WTC11 (cell line): ENCODE results near the gene FLCN. TPM values are rescaled to one million over a fixed set of nuclear protein-coding genes. Genes with fewer than 3 reads are reported as not detected.

Experiments
- ATAC-seq: fragments of 200-7000 bp; cut with Tn5 transposase; 2 replicates; pipeline ENCODE4 v1.10.0; 2021; ENCODE audit warnings: mild to moderate bottlenecking, moderate library complexity
- CTCF ChIA-PET: fragments of 300-600 bp; sonication (Branson Sonifier 250); formaldehyde crosslinking; loops from one replicate; lab custom pipeline; 2021; ENCODE audit warnings: antibody characterized with exemption; lab: Charles Lee
- POLR2A ChIA-PET: fragments of 350-600 bp; sonication (Branson Sonifier 250); formaldehyde crosslinking; loops from one replicate; lab custom pipeline; 2021; ENCODE audit warnings: antibody characterized with exemption; lab: Charles Lee
- DNase-seq: peaks from one replicate; pipeline ENCODE4 v3.0.0; 2021; ENCODE audit warnings: low spot score
- H3K27ac Mint-ChIP-seq: 2 replicates; pipeline ENCODE4 v1.8.0; 2021; ENCODE audit warnings: mixed read lengths
- H3K27me3 Mint-ChIP-seq: 2 replicates; pipeline ENCODE4 v1.8.0; 2021; ENCODE audit warnings: low read depth, mild to moderate bottlenecking, moderate library complexity, mixed read lengths
- H3K36me3 Mint-ChIP-seq: 2 replicates; pipeline ENCODE4 v1.8.0; 2021; ENCODE audit warnings: mixed read lengths
- H3K4me1 Mint-ChIP-seq: 2 replicates; pipeline ENCODE4 v1.8.0; 2022; ENCODE audit warnings: mixed read lengths
- H3K4me3 Mint-ChIP-seq: 2 replicates; pipeline ENCODE4 v1.8.0; 2021; ENCODE audit warnings: mild to moderate bottlenecking, moderate library complexity, mixed read lengths
- H3K9me3 Mint-ChIP-seq: 2 replicates; pipeline ENCODE4 v1.8.0; 2021; ENCODE audit warnings: mixed read lengths
- AR ChIP-seq: fragments of 250-450 bp; sonication (Bioruptor Pico); IDR thresholded peaks from 2 replicates; pipeline ENCODE4 v1.9.0; 2021; ENCODE audit warnings: mild to moderate bottlenecking
- E2F4 ChIP-seq: sonication (generic); formaldehyde crosslinking; IDR thresholded peaks from 2 replicates; pipeline ENCODE4 v1.8.1; 2022; ENCODE audit warnings: low read depth, mild to moderate bottlenecking, moderate library complexity, missing genetic modification reagents, borderline replicate concordance
- FOXJ3 ChIP-seq: sonication (generic); formaldehyde crosslinking; IDR thresholded peaks from 2 replicates; pipeline ENCODE4 v1.9.0; 2021; ENCODE audit warnings: missing genetic modification reagents, mild to moderate bottlenecking, borderline replicate concordance
- FOXK1 ChIP-seq: sonication (generic); formaldehyde crosslinking; IDR thresholded peaks from 2 replicates; pipeline ENCODE4 v1.8.0; 2022; ENCODE audit warnings: mild to moderate bottlenecking, moderate library complexity, missing genetic modification reagents
- FOXP4 ChIP-seq: sonication (generic); formaldehyde crosslinking; IDR thresholded peaks from 2 replicates; pipeline ENCODE4 v1.8.0; 2022; ENCODE audit warnings: mild to moderate bottlenecking, missing genetic modification reagents
- GTF2I ChIP-seq: fragments of 250-450 bp; sonication (Bioruptor Pico); conservative IDR thresholded peaks from 2 replicates; pipeline ENCODE4 v1.4.0; 2021; ENCODE audit warnings: mild to moderate bottlenecking
- JUN ChIP-seq: sonication (generic); formaldehyde crosslinking; IDR thresholded peaks from 2 replicates; pipeline ENCODE4 v1.8.0; 2023; ENCODE audit warnings: mild to moderate bottlenecking, missing genetic modification reagents
- NR1H2 ChIP-seq: sonication (generic); formaldehyde crosslinking; IDR thresholded peaks from 2 replicates; pipeline ENCODE4 v1.9.0; 2021; ENCODE audit warnings: mild to moderate bottlenecking, moderate library complexity, missing genetic modification reagents
- ZNF219 ChIP-seq: sonication (generic); formaldehyde crosslinking; IDR thresholded peaks from 2 replicates; pipeline ENCODE4 v1.8.0; 2023; ENCODE audit warnings: missing genetic modification reagents, mild to moderate bottlenecking, borderline replicate concordance
- ZNF416 ChIP-seq: fragments of 250-450 bp; sonication (Bioruptor Pico); IDR thresholded peaks from 2 replicates; pipeline ENCODE4 v1.9.0; 2021; ENCODE audit warnings: mild to moderate bottlenecking, inconsistent platforms
- ZNF671 ChIP-seq: fragments of 250-450 bp; sonication (Bioruptor Pico); IDR thresholded peaks from 2 replicates; pipeline ENCODE4 v1.8.0; 2021; ENCODE audit warnings: mild to moderate bottlenecking
- total RNA-seq: library from RNA; stranded (reverse); gene quantifications from 3 replicates; pipeline ENCODE4 v1.2.3, GENCODE V29; 2021
- TF ChIP-seq, protein P1 (sequence below): sonication (generic); formaldehyde crosslinking; IDR thresholded peaks from 2 replicates; pipeline ENCODE4 v1.8.1; 2023; ENCODE audit warnings: mild to moderate bottlenecking, missing genetic modification reagents, borderline replicate concordance

Gene FLCN
- total RNA-seq, 1 experiment from 2014 or later: 40.8 TPM

DNA sequence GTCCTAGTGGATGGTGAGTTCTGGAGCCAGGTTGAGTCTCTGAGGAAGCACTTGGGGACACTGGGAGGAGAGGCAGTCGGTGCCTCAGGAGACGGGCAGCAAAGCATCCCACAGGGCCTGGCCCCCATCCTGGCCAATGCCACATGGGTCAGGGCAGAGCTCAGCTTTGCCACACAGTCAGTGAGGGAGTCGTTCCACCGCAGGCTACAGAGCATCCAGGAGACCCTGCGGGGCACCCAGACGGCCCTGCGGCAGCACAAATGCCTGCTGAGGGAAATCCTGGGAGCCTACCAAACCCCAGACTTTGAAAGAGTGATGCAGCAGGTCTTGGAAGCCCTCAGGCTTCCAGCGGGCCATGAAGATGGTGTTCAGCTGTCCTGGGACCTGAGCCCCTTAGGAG lies 70.5 kb downstream of the FLCN start:
- Mint-ChIP-seq H3K4me3 (no peak overlapping the region), H3K9me3 (no peaks in the 10 kb centered on the region), H3K4me1 (peaks cover 3% of the 10 kb centered on the region; the same call in 1 of the 2 replicates), H3K27me3 (no peaks in the 10 kb centered on the region), H3K36me3 (peaks cover 29% of the 10 kb centered on the region), H3K27ac (no peak overlapping the region)
- CTCF ChIA-PET: interaction anchor here (1.9 kb wide), 1 partner anchor 25 kb away, joined by 10 read pairs; no protein-coding TSS in a partner anchor
- DNase-seq (no peak), ATAC-seq (no peak)
- TF ChIP-seq NR1H2 (CRISPR knock-in tag) (no peak), FOXP4 (CRISPR knock-in tag) (no peak), E2F4 (CRISPR knock-in tag) (no peak), AR (CRISPR knock-in tag) (no peak), GTF2I (CRISPR knock-in tag) (no peak), ZNF416 (no peak), FOXJ3 (no peak), FOXK1 (no peak), ZNF219 (CRISPR knock-in tag) (no peak), JUN (CRISPR knock-in tag) (no peak)
- TF ChIP-seq, protein P1, sequence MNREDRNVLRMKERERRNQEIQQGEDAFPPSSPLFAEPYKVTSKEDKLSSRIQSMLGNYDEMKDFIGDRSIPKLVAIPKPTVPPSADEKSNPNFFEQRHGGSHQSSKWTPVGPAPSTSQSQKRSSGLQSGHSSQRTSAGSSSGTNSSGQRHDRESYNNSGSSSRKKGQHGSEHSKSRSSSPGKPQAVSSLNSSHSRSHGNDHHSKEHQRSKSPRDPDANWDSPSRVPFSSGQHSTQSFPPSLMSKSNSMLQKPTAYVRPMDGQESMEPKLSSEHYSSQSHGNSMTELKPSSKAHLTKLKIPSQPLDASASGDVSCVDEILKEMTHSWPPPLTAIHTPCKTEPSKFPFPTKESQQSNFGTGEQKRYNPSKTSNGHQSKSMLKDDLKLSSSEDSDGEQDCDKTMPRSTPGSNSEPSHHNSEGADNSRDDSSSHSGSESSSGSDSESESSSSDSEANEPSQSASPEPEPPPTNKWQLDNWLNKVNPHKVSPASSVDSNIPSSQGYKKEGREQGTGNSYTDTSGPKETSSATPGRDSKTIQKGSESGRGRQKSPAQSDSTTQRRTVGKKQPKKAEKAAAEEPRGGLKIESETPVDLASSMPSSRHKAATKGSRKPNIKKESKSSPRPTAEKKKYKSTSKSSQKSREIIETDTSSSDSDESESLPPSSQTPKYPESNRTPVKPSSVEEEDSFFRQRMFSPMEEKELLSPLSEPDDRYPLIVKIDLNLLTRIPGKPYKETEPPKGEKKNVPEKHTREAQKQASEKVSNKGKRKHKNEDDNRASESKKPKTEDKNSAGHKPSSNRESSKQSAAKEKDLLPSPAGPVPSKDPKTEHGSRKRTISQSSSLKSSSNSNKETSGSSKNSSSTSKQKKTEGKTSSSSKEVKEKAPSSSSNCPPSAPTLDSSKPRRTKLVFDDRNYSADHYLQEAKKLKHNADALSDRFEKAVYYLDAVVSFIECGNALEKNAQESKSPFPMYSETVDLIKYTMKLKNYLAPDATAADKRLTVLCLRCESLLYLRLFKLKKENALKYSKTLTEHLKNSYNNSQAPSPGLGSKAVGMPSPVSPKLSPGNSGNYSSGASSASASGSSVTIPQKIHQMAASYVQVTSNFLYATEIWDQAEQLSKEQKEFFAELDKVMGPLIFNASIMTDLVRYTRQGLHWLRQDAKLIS (CRISPR knock-in tag): no peak
- POLR2A ChIA-PET: no interaction called here

DNA sequence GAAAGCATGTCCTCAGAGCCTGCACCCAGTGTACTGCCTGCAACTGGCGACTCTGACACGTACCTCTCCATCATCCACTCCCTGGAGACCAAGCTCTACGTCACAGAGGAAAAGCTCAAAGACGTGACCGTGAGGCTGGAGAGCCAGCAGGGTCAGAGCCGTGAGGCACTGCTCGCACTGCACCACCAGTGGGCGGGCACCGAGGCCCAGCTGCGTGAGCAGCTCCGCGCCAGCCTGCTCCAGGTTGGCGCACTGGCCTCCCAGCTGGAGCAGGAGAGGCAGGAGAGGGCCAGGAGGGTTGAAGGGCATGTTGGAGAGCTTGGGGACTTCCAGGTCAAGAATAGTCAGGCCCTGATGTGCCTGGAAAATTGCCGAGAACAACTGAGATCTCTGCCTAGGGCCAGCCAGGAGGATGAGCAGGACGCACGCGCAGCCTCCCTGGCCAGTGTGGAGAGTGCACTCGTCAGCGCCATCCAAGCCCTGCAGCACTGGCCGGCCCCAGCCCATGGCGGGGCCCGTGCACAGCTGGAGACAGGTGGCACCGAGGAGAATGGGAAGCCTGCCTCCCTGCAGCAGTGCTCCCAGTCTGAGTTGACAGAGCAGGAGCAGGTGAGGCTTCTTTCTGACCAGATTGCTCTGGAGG lies 71.2 kb downstream of the FLCN start:
- DNase-seq (no peak), ATAC-seq (no peak)
- H3K27me3 Mint-ChIP-seq: no peaks in the 10 kb centered on the region
- ChIA-PET CTCF (interaction anchor here (2.4 kb wide), 1 partner anchor 24 kb away, joined by 22 read pairs; no protein-coding TSS in a partner anchor), POLR2A (no interaction called here)
- peaks cover 32% of the 10 kb centered on the region for H3K36me3 Mint-ChIP-seq
- H3K27ac Mint-ChIP-seq: no peak overlapping the region
- no peaks in the 10 kb centered on the region for H3K9me3 Mint-ChIP-seq
- H3K4me3 Mint-ChIP-seq: no peak overlapping the region
- no peak for TF ChIP-seq ZNF671 (CRISPR knock-in tag)
- H3K4me1 Mint-ChIP-seq: no peaks in the 10 kb centered on the region
